DND-41 (cell line): ENCODE measurements around the gene OSCP1.

ENCODE experiments used
- CTCF ChIP-seq: IDR thresholded peaks from 2 replicates; pipeline ENCODE4 v1.5.1; 2012; ENCODE audit warnings: borderline replicate concordance, low read length, moderate library complexity, mild to moderate bottlenecking; ENCODE audit not compliant: poor library complexity, severe bottlenecking; ENCODE audit errors: extremely low read depth
- EZH2 ChIP-seq: IDR thresholded peaks from 3 replicates; pipeline ENCODE4 v1.6.1; 2012; ENCODE audit warnings: borderline replicate concordance, low read depth, mild to moderate bottlenecking, moderate library complexity, low read length, inconsistent platforms; ENCODE audit not compliant: severe bottlenecking

GRCh38 chr1:36493524-36493923 lies 43.3 kb upstream of the OSCP1 start:
- TF ChIP-seq CTCF (no peak), EZH2 (no peak)
